ENCODE data around the gene GALNT6. TPM values are rescaled to one million over a fixed set of nuclear protein-coding genes. Genes with fewer than 3 reads are reported as not detected.

GALNT6 gene
- total RNA-seq, 1 donor = 66.9 TPM

DNA sequence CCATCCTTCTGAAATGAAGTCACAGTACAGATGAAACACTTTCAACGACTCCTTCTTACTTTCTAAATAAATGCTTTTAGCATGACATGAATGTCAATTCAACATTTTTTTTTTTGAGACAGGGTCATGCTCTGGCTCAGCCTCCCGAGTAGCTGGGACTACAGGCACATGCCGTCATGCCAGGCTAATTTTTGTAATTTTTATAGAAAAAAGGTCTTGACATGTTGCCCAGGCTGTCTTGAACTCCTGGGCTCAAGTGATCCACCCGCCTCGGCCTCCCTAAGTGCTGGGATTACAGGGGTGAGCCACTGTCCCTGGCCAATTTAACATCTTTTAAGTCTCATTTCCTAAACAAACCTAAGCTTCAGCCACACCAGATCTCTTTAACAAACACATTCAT, 16.4 kb downstream of the GALNT6 start:
- DNase-seq (ENCODE audit: low read depth) = no peak
- H3K4me3 ChIP-seq (ENCODE audit: low read depth, low read length) = no peak overlapping the region
- TF ChIP-seq CTCF (IDR thresholded peaks at IDR 0.05; ENCODE audit: insufficient read depth, low read depth, low read length) = no peak

DNA sequence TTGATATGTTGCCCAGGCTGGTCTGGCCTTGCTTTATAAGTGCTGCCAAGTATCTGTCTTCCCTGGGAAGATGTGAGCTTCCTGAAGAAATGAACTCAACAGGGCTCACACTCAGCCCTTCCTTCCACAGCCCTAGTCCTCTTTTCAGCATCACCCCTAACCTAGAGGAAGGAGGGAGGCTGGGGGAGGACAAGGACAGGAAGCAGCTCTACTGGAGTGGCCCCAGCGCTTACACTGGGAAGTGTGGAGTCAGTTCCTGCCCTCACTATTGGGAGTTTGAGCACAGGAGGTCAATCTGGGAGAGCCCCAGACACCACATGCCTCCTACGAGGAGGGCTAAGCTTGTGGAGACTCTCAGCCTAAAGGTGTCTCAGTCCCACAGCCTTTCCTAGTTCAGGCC, 16.8 kb downstream of the GALNT6 start:
- DNase-seq (ENCODE audit: low read depth) = no peak
- no peak for TF ChIP-seq CTCF (IDR thresholded peaks at IDR 0.05; ENCODE audit: insufficient read depth, low read depth, low read length)
- H3K4me3 ChIP-seq (ENCODE audit: low read depth, low read length) = no peak overlapping the region

GRCh38 chr12:51373187-51373586, 18.0 kb downstream of the GALNT6 start:
- TF ChIP-seq CTCF (IDR thresholded peaks at IDR 0.05; ENCODE audit: insufficient read depth, low read depth, low read length) = no peak
- H3K4me3 ChIP-seq (ENCODE audit: low read depth, low read length) = no peak overlapping the region
- DNase-seq (ENCODE audit: low read depth) = no peak

DNA sequence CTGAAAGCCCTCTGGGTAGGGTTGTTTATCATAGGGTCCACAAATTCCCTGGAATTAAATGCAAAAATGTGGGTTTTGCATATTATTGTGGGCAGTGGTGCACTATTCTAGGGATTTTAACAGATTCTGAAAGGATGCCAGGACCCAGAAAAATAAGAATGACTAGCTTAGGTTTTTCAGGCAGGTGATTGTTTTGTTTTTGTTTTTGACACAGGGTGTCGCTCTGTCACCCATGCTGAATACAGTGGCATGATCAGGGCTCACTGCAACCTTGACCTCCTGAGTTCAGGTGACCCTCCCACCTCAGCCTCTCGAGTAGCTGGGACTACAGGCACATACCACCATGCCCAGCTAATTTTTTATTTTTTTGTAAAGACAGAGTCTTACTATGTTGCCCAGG, 19.2 kb downstream of the GALNT6 start:
- H3K4me3 ChIP-seq (ENCODE audit: low read depth, low read length) = no peak overlapping the region
- no peak for TF ChIP-seq CTCF (IDR thresholded peaks at IDR 0.05; ENCODE audit: insufficient read depth, low read depth, low read length)
- no peak for DNase-seq (ENCODE audit: low read depth)

DNA sequence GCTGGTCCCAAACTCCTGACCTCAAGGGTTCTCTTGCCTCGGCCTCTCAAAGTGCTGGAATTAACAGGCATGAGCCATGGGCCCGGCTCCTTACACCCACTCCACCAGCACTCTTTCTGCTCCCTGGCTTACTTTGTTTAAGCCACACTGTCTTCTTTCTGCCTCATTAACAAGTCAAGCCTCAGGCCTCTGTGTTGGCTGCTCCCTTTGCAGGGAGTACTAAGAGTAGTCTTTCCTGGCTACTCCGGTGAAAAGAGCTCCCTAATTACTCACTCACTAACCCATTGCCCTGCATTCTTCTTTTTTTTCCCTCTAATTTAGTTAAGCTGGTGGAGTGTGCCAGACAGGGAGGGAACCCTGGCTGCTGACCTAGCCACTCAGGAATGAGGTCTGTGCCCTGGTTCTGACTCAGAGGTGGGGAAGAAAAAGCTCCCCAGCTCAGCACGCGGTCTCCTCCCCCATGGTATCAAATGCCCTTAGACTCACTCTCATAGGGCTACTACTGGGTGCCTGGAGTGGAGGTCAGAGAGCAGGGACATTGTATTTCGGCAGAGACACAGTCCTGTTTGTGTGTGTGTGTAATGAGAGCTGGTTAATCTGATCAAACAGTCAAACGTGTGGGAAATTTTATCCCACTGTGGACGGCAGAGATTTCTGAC, 19.8 kb downstream of the GALNT6 start:
- no peak overlapping the region for H3K4me3 ChIP-seq (ENCODE audit: low read depth, low read length)
- TF ChIP-seq CTCF (IDR thresholded peaks at IDR 0.05; ENCODE audit: insufficient read depth, low read depth, low read length) = no peak
- peak; percentile 94 for DNase-seq (ENCODE audit: low read depth)

GRCh38 chr12:51370667-51371066, 20.5 kb downstream of the GALNT6 start:
- no peak overlapping the region for H3K4me3 ChIP-seq (ENCODE audit: low read depth, low read length)
- no peak for TF ChIP-seq CTCF (IDR thresholded peaks at IDR 0.05; ENCODE audit: insufficient read depth, low read depth, low read length)
- no peak for DNase-seq (ENCODE audit: low read depth)

DNA sequence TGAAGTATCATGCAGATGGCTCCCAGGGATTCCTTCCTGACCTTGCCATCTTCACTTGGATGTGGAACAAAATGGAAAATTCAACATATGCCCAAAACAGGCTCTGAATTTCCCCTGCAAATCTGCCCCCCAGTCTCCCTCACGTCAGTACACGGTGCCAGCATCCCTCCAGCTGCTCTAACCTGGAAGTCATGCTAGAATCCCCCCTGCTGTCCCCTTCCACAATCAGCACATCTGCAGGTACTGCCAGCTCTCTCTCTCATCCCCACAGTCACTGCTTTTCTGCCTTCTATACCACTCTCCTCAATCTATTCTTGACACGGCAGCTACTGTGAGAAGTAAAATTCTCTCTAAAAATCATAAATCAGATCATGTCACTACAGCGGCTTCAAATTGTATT, 21.6 kb downstream of the GALNT6 start:
- no peak for DNase-seq (ENCODE audit: low read depth)
- no peak overlapping the region for H3K4me3 ChIP-seq (ENCODE audit: low read depth, low read length)
- no peak for TF ChIP-seq CTCF (IDR thresholded peaks at IDR 0.05; ENCODE audit: insufficient read depth, low read depth, low read length)
